Activated naive CD8-positive, alpha-beta T cell treated with anti-CD3 and anti-CD28 coated beads, Interleukin-2, amount 50 U/mL, for 16 hours (primary cell): ENCODE data around the gene NEK6.

Experiments used
- DNase-seq: peaks from one replicate; pipeline ENCODE4 v3.0.0-alpha.2; 2020; ENCODE audit warnings: low read depth, low spot score

Gene NEK6

GRCh38 chr9:124321416-124321815 is 63.7 kb downstream of the NEK6 start:
- no peak for DNase-seq

GRCh38 chr9:124321935-124322334 is 64.2 kb downstream of the NEK6 start:
- no peak for DNase-seq

GRCh38 chr9:124322618-124323432 is 65.1 kb downstream of the NEK6 start:
- DNase-seq = no peak

- no peak for DNase-seq
Measured at GRCh38 chr9:124323904-124324303, 66.2 kb downstream of the NEK6 start.

DNA sequence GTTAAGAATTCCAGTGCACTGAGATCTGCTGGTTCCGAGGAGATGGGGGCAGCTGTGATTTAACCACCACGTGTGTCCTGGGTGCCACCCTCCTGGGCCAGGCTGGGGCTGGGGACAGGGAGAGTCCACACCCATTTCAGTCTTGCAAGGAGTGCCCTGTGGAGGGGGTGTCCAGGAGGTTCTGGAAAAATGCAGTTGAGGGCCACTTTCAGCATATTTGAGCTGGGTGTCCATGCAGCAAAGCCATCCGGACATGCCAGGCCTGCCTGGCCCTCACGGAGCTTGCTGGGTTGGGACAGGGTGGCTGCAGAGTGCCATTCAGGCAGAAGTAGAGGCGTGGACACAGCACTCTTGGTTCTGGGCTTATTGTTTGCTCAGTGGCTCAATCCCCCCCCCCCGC is 68.1 kb downstream of the NEK6 start:
- DNase-seq = no peak

DNA sequence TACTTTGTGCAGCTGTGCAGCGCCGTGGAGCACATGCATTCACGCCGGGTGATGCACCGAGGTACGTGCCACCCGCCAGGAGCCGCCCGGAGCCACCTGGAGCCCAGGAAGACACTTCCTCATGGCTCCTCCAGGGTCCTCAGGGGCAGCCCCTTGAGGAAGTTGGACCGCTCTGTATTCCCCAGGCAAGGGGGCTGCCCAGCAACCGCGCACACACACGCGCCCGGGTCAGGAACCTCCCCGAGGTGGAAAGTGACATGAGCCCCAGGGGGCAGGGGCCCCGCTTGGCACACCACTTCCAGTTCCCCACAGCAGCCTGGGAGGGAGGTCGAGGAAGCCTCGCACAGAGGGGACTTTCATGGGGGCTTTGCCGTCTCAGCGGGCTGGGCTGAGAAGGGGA is 68.6 kb downstream of the NEK6 start:
- no peak for DNase-seq

- DNase-seq = no peak
Measured at GRCh38 chr9:124327491-124327890, 69.7 kb downstream of the NEK6 start.

- DNase-seq = no peak
Measured at GRCh38 chr9:124328285-124328684, 70.5 kb downstream of the NEK6 start.

- DNase-seq = no peak
Measured at GRCh38 chr9:124329206-124329792, 71.5 kb downstream of the NEK6 start.

DNA sequence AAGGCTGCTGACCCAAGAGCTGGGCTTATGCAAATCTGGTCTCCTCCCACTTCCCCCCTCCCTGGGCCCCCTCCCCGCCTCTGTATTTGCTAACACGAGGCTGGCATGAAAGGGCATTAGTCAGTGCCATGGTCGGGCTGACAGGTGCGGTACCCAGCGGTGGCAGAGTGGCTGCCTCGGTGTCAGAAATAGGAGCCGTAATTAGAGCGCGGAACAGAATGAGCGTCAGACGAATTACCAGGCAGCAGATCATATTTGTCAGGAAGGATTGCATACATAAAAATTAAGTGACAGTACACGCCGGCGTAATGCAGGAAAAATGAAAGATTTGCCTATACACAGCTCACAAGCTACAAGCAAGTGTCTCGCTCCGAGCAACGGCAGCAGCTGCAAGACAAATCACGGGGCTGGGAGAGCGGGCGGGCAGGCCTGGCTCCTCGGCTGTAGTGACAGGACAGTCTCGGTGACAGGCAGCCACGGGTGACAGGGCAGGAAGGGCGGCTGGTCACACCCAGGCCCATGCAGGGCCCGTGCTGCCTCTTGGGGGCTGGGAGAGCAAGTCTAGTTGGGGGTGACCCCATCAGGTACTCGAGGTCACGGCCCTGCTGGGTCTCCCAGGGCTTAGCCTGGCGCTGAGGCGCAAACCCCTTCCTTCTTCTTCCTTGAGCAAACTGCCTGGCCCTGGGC is 72.4 kb downstream of the NEK6 start:
- no peak for DNase-seq

DNA sequence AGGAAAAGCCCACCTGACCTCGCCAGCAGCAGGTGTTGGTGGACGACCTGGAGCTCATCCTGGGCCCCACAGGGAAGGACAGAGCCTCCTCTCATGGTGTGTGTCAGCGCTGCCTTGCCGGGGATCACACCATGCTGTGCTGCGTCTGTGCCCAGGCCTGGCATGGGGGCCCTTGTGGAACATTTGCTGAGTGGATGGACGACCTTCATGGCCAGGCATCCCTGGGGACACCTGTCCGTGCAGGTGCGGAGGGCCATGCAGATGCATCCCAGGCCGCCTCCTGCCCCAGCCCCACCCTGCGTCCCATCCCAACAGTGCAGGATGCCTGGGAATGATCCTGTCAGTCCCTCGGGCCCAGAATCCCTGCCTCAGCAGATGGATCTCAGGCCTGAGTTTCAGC is 73.8 kb downstream of the NEK6 start:
- DNase-seq = no peak

GRCh38 chr9:124332361-124333202 is 74.8 kb downstream of the NEK6 start:
- no peak for DNase-seq

- no peak for DNase-seq
Measured at GRCh38 chr9:124333203-124333579, 75.4 kb downstream of the NEK6 start.

- DNase-seq = no peak
Measured at GRCh38 chr9:124334568-124335319, 77.0 kb downstream of the NEK6 start.

GRCh38 chr9:124335320-124335707 is 77.6 kb downstream of the NEK6 start:
- DNase-seq = no peak

DNA sequence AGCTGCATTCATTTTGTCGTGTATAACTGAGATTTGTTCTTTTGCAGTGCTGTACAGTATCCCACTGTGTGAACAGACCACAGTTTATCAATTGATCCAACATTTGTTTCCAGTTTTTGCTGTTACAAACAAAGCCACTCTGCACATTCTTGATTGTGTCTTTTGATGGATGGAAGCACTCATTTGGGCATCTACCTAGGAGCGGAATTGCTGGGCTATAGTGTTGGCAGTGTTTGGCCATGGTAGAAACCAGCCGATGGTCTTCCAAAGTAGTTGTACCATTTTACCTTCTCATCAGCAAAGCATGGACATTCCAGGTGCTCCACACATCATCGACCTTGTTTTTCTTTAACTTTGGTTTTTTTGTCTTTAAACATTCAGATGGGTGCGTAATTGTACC is 79.8 kb downstream of the NEK6 start:
- no peak for DNase-seq

GRCh38 chr9:124339603-124340146 is 81.9 kb downstream of the NEK6 start:
- no peak for DNase-seq

- no peak for DNase-seq
Measured at GRCh38 chr9:124340219-124341069, 82.7 kb downstream of the NEK6 start.

DNA sequence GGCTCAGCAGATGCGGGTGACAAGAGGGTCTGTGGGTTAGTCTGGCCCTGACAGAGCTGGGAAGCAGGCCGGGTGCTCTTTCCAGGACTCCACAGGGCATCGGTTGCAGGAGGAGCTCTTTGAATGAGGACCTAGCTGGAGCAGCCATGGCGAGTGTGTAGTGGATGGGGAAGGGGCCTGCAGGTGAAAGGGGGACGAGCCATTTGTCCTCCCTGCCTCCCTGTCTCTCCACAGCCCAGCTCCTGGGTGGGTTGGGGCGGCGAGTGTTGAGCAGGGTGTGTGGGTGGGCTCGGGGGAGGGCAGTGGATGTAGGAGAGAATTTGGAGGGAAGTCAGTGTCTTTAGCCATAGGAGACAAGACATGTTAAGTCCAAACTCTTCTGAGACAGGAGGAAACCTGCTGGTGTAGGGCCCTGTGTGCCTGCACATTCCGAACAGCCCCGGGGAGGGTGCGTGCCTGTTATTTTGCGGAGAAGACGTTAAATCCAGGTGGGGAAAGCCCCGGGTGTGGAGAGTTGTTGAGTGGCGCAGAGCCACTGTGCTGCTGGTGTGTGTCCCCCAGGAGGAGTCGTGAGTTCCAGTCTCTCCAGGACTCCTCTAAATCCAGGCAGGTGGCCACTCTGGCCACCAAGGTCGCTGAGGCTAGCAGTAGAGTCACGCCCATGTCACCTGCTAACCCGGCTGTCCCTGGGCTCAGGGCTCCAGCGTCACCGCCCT is 83.9 kb downstream of the NEK6 start:
- no peak for DNase-seq
